ENCODE data around the gene NRIP1. TPM values are rescaled to one million over a fixed set of nuclear protein-coding genes. Genes with fewer than 3 reads are reported as not detected.

Gene NRIP1
- total RNA-seq, 2 donors from 2014 or later, result 11.9 to 30.9 TPM

- no peak for TF ChIP-seq CTCF (IDR thresholded peaks at IDR 0.05)
- DNase-seq (ENCODE audit: low spot score) (no peak), ATAC-seq (ENCODE audit: insufficient number of reproducible peaks, low FRiP score, low read depth) (no peak)
- H3K4me1 ChIP-seq (ENCODE audit: control insufficient read depth in 1 of 2, low read depth in 2 of 2), result peaks cover 10 to 11% of the 10 kb centered on the region in 2 donors
- no peak overlapping the region for H3K27ac ChIP-seq
- no peaks in the 10 kb centered on the region for H3K27me3 ChIP-seq (replicated peaks; ENCODE audit: insufficient read depth)
- no peaks in the 10 kb centered on the region for H3K9me3 ChIP-seq
- no peak overlapping the region for H3K4me3 ChIP-seq
- no peaks in the 10 kb centered on the region for H3K36me3 ChIP-seq
Measured at GRCh38 chr21:15009837-15010363, 54.9 kb downstream of the NRIP1 start.

GRCh38 chr21:15007716-15008296 is 57.0 kb downstream of the NRIP1 start:
- Histone ChIP-seq H3K4me1 (ENCODE audit: control insufficient read depth in 1 of 2, low read depth in 2 of 2) (peaks cover 10 to 11% of the 10 kb centered on the region in 2 donors), H3K27ac (no peak overlapping the region), H3K9me3 (no peaks in the 10 kb centered on the region), H3K27me3 (replicated peaks; ENCODE audit: insufficient read depth) (no peaks in the 10 kb centered on the region), H3K36me3 (no peaks in the 10 kb centered on the region), H3K4me3 (no peak overlapping the region)
- no peak for ATAC-seq (ENCODE audit: insufficient number of reproducible peaks, low FRiP score, low read depth)
- no peak for TF ChIP-seq CTCF (IDR thresholded peaks at IDR 0.05)
- DNase-seq (ENCODE audit: low spot score), result no peak

GRCh38 chr21:15006594-15007230 is 58.1 kb downstream of the NRIP1 start:
- H3K27ac ChIP-seq, result no peak overlapping the region
- H3K4me1 ChIP-seq (ENCODE audit: control insufficient read depth in 1 of 2, low read depth in 2 of 2), result peaks cover 10 to 11% of the 10 kb centered on the region in 2 donors
- no peak for TF ChIP-seq CTCF (IDR thresholded peaks at IDR 0.05)
- no peaks in the 10 kb centered on the region for H3K36me3 ChIP-seq
- DNase-seq (ENCODE audit: low spot score), result no peak
- H3K4me3 ChIP-seq, result no peak overlapping the region
- H3K9me3 ChIP-seq, result no peaks in the 10 kb centered on the region
- no peaks in the 10 kb centered on the region for H3K27me3 ChIP-seq (replicated peaks; ENCODE audit: insufficient read depth)
- ATAC-seq (ENCODE audit: insufficient number of reproducible peaks, low FRiP score, low read depth), result no peak

- H3K4me1 ChIP-seq (ENCODE audit: control insufficient read depth in 1 of 2, low read depth in 2 of 2), result peaks cover 11 to 14% of the 10 kb centered on the region in 2 donors
- no peaks in the 10 kb centered on the region for H3K27me3 ChIP-seq (replicated peaks; ENCODE audit: insufficient read depth)
- no peak overlapping the region for H3K27ac ChIP-seq
- no peaks in the 10 kb centered on the region for H3K36me3 ChIP-seq
- no peak for TF ChIP-seq CTCF (IDR thresholded peaks at IDR 0.05)
- no peaks in the 10 kb centered on the region for H3K9me3 ChIP-seq
- ATAC-seq (ENCODE audit: insufficient number of reproducible peaks, low FRiP score, low read depth) (no peak), DNase-seq (ENCODE audit: low spot score) (no peak)
- H3K4me3 ChIP-seq, result no peak overlapping the region
Measured at GRCh38 chr21:15005391-15005790, 59.4 kb downstream of the NRIP1 start.

GRCh38 chr21:15004721-15005370 is 60.0 kb downstream of the NRIP1 start:
- Histone ChIP-seq H3K27ac (no peak overlapping the region), H3K4me1 (ENCODE audit: control insufficient read depth in 1 of 2, low read depth in 2 of 2) (peaks cover 11 to 14% of the 10 kb centered on the region in 2 donors), H3K9me3 (no peaks in the 10 kb centered on the region), H3K27me3 (replicated peaks; ENCODE audit: insufficient read depth) (no peaks in the 10 kb centered on the region), H3K4me3 (no peak overlapping the region), H3K36me3 (no peaks in the 10 kb centered on the region)
- DNase-seq (ENCODE audit: low spot score), result no peak
- TF ChIP-seq CTCF (IDR thresholded peaks at IDR 0.05), result no peak
- ATAC-seq (ENCODE audit: insufficient number of reproducible peaks, low FRiP score, low read depth), result no peak
